ENCODE measurements around the gene HAUS7. TPM values are rescaled to one million over a fixed set of nuclear protein-coding genes. Genes with fewer than 3 reads are reported as not detected.

The HAUS7 gene
- total RNA-seq, 1 experiment from 2014 or later: 29.3 TPM

DNA sequence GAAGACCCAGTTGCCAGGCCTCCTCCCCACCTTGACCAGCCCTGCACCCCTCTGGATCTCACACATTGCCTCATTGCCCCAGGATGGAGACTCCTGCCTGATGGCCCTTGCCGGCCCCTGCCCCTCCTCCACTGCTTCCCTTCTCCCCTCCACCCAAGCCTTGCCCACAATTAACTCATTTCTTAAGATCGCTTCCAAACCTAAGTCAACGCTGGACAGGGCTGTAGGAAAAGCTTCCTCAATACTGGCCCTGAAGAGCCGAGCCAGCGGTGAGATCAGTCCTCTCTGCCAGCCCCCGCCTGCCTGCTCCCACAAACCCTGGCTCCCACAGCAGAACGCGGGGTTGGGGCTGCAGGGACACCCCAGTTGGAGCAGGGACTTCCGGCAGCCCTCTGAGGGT lies 7.5 kb upstream of the HAUS7 start:
- DNase-seq (ENCODE audit: low read depth): no peak

DNA sequence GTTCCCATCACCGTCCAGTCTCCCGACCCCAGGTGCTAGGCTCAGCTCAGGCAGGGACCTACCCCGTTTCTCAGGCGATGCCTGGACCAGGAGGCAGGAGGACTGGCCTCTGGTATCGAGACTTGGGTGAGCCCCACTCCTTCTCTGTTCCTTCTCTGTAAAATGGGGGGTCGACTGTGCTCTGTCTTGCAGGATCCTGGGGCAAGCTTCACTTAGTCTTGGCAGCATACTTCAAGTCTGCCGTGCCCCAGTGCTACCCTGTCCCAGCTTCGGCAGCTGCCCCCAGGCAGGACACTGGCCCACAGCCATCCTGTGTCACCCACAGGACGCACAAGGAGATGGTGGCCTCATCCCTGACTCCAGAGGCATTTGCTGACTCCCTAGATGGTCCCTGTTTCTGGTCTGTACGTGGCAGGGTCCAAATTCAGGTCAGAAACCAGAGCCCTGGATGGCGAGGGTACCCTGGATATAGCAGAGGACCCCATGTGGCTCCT lies 7.0 kb upstream of the HAUS7 start:
- DNase-seq (ENCODE audit: low read depth): no peak

DNA sequence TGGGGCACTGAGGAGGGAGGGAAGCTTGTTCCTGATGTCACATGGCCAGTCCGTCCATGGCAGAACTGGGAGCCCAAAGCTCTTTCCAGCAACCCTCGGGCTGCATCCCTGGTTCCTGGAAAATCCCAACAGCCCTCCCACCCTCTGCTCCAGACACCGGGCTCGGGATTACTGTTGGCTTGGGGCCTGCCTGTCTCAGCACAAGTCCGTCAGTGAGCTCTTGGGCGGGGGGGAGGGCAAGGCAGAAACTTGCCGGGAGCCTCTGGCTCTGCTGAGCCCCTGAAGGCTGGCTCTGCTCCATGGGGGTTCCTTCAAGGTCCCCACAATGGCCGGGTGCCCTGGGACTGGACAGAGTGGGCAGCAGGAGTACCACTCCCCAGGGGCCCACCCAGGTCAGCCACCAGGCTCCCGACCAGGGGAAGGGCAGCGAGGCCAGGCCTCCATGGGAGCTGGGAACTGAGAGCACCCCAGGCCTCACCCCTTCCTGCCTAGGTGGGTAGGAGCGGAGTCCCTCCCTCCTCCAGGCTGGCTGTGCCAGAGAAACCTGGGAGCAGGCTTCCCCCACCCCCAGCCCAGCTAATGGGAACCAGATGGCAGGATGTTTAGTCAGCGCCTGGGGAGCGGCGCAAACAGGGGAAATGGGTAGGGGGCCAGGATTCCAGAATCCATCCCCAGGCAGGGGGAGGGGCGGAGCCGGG lies 6.4 kb upstream of the HAUS7 start:
- no peak for DNase-seq (ENCODE audit: low read depth)

DNA sequence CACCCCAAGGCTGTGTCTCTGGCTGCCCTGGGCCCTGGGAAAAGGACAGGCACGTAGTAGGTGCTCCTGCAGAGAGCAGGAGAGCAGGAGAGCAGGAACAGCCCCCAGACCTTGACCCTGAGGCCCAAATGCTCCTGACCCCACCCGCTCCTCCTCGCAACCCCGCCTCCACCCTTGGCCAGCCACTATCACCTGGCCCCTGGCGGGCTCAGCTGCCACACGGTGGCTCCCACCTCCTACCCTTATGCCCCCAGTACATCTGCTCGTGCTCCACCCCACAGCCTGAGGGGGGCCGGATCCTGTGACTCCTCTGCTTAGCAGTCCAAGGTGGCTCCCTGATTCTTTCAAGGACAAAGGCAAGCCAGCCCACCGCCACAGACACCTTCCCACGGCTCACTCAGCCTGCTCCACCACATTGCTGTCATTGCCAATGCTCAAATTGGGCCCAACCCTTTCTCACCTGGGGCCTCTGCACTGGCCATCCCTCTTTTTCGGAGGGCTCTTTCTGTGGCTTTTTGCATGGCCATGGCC lies 5.4 kb upstream of the HAUS7 start:
- DNase-seq (ENCODE audit: low read depth): no peak

DNA sequence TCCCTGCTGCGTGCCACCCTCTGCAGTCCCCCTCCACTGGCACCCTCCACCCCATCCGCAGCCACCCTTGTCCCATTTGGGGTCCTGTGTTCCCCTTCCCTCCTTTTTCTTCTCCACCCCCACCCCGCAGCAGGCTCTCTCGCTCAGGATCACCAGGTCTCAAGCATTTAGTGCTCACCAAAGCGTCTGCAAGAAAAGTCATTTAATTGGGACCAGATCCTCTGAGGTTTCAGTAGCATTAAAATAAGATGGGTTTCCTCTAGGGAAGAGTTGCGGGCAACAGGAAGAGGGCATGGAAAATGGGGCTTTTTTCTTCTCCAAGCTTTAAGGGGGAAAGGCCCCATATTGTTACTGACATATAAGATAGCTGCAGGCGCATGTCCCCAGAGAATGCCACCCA lies 4.9 kb upstream of the HAUS7 start:
- DNase-seq (ENCODE audit: low read depth): no peak

DNA sequence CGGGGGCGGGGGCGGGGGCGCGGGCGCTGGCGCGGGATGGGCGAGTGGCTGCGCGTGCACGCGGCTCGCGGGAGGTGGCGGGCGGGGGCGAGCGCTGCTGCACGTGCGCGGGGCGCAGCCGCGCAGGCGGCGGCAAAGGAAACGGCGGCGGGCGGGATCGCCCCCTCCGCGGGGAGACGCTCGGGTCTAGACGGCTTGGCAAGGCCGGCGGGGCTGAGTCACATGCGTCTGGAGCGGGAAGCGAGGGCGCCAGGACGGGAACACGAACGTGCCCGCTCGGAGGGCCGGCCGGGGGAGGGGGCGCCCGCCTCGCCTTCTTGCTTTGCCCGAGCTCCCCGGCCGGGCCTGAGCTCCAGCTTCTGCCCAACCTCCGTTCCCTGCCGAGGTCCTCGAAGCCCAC lies 4.3 kb upstream of the HAUS7 start:
- DNase-seq (ENCODE audit: low read depth): no peak

DNA sequence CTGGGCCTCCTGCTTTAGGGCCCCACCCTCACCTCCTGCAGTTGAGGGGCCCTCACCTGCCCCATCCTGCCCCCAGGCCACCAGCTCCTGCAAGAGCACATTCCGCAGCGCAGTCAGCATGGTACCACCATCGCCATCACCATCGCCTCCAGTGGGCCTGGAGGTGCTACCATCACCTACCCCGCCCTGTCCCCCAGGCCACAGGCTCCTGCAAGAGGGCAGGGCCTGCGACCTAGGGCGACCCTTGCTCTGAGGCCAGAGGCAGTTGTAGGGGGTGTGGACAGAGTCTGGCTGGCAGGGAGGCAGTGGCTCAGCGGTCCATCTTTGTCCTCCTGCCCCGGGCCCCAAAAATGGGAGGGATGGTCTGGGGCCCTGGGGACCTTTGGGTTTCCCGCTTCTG lies 3.9 kb upstream of the HAUS7 start:
- DNase-seq (ENCODE audit: low read depth): no peak

DNA sequence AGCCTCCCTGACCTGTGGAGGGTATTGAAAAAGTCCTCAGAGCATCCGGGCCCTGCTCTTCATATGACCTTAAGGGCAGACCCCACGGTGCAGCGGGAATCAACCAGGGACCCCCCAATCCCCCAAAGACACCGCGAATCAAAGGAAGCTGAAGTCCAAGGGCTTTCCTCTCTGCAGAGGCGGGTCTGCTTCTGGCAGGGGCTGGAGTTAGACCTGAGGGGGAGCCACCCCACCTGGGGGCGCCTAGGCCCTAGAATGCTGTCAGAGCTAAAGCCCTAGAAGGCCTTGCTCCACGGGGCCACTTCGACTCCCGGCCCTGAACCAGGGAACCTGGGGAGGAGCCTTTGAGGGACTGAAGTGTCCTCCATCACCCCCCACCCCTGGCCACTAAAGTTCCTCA lies 2.8 kb upstream of the HAUS7 start:
- no peak for DNase-seq (ENCODE audit: low read depth)

DNA sequence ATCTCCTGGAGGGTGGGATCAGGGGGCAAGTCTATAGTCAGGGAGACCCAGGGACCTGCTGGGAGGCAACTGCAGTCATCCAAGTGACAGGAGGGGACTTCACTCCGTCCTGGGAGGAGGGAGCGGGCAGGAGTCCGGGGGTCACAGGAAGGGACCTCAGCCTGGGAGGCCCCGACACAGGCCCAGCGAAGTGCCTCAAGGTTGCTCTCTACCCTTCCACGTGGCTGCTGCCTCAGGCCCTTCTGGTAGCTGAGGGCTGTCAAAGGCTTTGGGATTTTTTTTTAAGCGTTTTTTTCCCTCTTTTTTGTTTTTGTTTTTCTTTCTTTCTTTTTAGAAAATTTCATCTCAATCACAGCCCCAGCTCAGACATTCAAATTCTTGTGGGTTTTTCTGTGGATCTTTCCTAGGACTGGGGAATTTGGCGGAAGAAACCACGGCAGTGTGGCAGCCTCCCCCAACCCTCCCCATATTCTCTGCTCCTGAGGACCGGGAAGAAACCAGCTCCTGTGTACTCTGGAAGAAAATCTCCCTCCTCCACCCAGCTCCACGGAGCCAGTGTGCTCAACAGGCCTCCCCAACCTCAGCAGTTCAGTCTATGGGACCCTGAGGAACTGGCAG lies 1.4 kb upstream of the HAUS7 start:
- no peak for DNase-seq (ENCODE audit: low read depth)

DNA sequence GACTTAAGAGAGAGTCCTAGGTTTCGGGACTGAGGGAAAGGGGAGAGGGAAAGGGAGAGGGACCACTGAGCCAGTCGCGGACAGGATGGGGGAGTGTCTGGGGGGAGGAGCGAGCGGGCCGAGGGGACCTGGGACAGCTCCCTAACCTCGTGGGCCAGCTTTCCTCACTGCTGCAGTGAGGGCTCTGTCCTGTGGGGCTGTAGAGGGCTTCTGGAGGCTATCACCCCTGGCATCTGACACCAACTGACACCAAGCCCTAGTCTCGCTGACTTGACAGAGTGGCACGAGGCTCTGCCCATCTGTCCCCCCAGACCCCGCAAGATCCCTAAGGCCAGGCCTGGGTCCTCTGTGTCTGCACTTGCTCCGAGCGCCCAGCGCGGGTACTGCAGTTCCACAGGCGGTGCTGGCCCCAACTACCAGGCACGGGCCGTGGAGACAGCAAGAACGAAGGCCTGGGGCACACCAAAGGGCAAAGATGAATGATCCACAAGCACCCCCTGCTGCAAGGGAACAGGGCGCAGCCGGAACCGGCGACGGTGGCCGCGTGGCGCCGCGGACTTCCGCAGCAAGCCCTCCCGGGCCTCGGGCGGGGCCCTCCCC lies 465 bp downstream of the HAUS7 start:
- peak; percentile 22 for DNase-seq (ENCODE audit: low read depth)

DNA sequence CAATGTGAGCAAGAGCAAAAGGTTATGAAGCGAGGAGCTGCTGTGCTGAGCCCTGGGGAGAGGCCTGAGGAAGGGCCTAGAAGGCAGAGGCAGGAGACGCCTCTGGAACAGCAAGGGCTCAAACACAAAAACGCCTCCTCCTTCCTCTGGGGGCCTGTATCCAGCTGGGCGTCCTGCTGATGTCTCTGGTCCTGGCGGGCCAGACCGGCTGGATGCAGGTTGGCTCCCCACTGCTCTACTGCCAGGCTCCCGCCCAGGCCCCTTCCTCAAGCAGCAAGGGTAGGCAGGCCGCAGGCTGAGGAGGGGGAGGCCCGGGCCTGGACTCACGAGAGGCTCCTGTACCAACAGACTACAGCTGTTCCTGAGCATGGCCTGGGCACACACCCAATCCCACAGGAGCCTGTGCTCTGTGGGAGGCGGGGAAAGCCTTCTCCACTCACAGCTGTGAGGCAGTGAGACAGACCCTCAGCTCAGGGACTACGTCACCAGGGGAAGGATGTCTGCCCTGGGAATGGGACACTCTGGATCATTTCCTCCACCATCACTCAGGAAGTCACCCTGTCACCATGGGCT lies 2.3 kb downstream of the HAUS7 start:
- no peak for DNase-seq (ENCODE audit: low read depth)

DNA sequence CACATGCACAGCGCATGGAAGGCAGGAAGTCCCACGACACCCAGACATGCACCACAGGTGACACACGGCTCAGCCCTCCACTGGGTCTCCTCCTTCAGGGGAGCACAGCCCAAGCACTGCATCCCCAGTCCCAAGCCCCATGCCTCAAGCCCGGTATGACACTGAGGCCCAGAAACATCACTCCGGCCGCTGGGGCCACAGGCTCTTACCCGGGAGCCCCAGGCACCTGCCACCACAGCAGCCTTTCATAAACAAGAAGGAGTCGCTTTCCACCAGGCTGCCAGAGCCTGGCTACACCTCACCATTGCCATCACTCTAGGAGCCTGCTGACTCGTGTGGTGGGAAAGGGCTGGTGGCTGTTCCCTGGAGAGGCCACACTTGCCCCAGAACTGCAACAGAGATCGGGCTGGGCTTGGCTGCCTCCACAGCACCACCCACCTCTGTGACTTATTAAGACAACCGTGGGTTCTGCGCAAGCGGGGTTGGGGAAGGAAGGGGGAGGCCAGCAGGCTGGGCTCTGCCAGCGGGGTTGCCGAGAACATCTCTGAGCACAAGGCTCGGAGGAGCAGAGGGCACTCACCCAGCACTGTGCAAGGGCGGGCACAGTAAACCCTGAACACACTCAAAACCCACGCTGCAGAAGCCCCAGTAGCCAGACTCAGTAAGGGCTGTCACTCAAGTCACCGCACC lies 4.5 kb downstream of the HAUS7 start:
- no peak for DNase-seq (ENCODE audit: low read depth)

DNA sequence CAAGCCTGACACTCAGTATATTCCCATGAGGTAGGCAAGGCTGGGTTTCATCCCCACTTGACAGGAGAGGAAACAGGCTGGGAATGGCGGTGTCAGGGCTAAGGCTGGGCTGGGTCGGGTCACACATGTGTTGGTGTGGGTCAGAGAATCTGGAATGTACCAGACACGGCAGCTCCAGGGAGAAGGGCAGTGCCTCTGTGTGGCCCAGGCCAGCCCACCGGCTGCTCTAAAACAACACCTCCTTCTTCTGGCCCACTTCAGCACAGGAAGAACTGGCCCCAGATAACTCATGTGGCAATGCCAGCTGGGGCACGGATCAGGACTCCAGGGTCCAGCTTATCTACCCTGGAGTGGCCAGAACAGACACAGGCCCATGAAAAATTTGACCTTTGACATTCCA lies 6.3 kb downstream of the HAUS7 start:
- DNase-seq (ENCODE audit: low read depth): no peak

DNA sequence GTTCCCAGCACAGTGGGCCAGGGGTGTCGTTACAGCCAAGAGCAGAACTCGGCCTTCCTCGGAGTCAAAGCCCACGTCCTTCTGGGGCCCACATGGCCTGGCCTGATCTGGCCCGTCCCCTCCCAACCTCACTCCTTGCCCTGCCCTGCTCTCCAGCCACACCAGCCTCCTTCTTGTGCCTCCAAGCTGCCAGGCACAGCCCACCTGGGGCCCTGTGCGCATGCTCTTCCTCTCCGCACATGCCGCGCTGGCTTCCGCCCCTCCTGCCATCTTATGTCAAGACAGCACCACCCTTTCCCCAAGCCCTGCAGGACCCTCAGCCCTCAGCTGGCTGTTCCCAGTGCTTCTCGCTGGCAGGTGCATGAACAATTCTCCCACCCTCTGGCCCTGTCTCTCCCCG lies 6.8 kb downstream of the HAUS7 start:
- no peak for DNase-seq (ENCODE audit: low read depth)

DNA sequence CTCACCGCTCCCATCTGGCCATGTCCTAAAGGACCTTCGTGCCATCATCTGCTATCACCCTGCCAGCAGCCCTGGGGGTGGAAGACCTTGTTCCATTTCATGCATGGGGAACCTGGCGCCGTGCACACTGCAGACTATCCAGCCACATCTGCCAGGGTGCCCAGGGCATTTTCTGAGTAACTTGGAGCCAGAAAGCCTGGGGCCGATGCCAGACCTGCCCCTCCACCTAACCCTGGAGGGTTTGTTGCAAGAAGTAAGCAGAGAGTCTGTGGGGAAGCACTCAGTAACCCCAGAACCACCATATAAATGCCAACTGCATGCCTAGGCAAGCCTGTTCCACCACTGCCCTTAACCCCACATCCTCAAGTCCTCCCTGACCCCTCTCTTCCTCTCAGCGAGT lies 7.3 kb downstream of the HAUS7 start:
- DNase-seq (ENCODE audit: low read depth): no peak

DNA sequence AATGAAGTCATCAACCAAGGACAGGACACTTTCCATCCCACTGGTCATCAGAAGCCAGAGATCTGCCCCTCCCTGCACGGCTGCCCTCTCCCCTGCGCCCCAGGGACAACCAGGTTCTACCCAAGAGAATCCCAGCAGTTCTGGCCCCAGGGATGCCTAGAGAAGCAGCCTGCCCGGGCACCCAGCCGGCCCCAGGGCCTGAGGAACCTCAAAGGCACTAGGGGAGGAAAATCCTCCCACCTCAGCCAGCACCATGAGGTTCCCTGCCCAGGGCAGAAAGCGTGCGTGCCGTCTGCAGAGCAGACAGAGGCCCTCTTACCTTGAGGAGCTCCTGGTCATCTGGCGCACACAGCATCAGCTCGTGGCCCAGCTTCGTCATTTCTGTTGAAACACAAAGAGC lies 8.1 kb downstream of the HAUS7 start:
- no peak for DNase-seq (ENCODE audit: low read depth)

DNA sequence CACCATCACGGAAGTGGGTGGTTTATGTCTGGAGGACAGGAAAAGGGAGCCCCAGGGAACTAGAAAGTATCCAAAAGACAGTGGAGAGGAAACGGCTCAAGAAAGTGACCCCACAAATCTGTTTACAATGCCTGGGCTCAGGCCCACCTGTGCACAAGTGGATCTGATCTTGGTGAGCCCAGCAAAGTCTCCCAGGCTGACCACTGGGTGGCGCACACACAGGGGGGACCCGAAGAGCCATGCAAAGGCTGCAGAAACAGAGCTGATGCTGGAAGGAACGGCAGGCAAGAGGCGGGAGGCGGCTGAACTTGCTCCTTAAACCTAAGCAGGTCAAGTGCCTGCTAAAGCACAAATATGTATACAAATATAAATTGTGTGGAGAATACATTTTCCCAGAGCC lies 9.6 kb downstream of the HAUS7 start:
- peak; percentile 9 for DNase-seq (ENCODE audit: low read depth)

DNA sequence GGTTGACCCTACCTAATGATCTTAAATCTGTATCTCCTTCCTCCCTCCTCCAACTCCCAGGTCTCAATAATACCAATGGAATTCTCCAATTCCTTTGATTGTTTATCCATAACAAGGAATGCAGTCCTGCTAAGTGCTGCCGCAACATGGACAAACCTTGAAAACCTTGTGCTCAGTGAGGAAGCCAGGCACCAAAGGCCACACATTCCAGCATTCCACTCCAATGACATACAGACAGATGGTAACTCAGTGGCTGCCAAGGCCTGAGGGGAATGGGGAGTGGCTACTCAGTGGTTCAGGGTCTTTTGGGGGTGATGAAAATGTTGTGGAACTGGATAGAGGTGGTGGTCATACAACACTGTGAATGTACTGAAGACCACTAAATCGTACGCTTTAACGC lies 10.4 kb downstream of the HAUS7 start:
- peak; percentile 17 for DNase-seq (ENCODE audit: low read depth)

DNA sequence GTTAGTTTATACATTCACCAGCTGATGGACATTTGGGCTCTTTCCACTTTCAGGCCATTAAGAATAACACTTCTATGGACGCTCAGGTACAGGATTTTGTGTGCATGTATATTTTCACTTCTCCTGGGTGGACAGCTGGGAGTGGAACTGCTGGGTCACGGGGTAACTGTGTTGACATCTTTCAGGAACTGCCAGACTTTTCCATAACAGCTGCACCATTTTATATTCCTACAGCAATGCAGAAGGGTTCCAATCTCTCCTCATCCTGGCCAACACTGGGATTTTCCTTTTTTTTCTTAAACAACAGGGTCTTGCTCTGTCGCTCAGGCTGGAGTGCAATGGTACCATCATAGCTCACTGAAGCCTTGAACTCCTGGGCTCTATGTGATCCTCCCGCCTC lies 11.9 kb downstream of the HAUS7 start:
- no peak for DNase-seq (ENCODE audit: low read depth)

DNA sequence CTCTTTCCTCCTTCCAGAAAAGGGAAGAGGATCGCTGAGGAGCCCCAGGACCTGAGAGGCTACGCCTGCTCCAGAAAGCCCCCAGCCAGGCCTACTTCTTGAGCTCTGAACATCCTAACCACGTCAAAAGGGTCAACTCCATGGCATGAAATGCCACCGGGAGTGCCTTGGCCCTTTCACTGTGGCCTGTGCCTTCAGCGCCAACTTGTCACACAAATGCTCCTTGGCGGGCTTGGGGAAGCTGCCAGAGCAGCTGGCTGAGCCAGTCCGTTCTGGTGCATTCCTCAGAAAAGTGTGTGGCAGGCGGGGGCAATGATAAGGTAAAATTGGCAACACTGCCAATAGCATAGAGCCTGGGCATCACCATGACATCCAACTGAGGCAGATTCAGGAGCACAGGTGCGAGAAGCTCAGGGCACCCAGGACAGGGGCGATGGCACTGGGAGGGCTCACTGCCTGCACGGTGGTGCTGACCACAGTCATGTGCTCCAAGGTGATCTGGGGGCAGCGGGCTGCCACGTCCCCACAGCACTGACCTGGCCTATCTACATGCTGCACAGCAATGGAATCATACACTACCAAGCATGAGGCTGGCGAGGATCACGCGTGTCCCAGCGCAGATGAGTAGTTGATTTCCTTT lies 12.4 kb downstream of the HAUS7 start:
- DNase-seq (ENCODE audit: low read depth): no peak

DNA sequence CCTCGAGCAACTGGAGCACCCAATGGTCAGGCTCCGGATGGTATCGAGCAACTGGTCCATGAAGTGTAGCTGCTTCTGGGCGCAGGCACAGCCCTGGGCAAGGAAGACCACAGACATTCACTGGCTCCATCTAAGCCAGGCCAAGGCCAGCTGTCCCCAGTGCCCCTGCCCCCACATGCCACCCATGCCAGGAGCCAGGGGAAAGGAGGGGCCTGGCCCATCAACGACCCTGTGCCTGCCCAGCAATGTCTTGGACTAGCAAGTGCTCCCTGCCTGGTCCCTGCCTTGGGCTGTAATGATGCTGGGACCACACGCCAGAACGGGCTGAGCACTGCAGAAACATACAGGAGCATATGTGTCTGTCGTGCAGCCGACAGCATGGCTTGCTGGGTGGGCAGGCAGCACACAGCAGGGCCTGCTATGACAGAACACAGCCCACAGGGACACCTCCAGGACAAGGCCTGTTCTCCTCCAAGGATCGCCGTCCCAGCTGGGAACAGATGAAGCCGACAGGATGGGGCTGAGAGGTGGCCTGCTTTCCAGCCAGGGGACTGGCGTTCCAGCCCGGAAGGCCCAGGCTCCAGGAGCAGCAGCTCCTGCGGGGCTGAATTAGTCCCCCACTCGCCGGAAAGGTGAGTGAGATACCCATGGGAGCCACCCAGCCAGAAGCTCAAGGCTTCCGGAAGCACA lies 13.1 kb downstream of the HAUS7 start:
- DNase-seq (ENCODE audit: low read depth): no peak
